Ishikawa (cell line): ENCODE measurements around the gene TLR2.

Experiments
- CEBPB ChIP-seq: IDR thresholded peaks from 2 replicates; pipeline ENCODE4 v1.6.1; 2012
- CREB1 ChIP-seq: IDR thresholded peaks from 2 replicates; pipeline ENCODE4 v1.6.1; 2012; ENCODE audit warnings: low read depth
- EGR1 ChIP-seq: IDR thresholded peaks from 2 replicates; pipeline ENCODE4 v1.6.1; 2012
- EP300 ChIP-seq: IDR thresholded peaks from 2 replicates; pipeline ENCODE4 v1.6.1; 2012; ENCODE audit warnings: borderline replicate concordance
- FOXM1 ChIP-seq: IDR thresholded peaks from 2 replicates; pipeline ENCODE4 v1.6.1; 2012; ENCODE audit warnings: low read depth, borderline replicate concordance
- MAX ChIP-seq: IDR thresholded peaks from 2 replicates; pipeline ENCODE4 v1.6.1; 2012
- NFIC ChIP-seq: IDR thresholded peaks from 2 replicates; pipeline ENCODE4 v1.6.1; 2012
- RAD21 ChIP-seq: IDR thresholded peaks from 2 replicates; pipeline ENCODE4 v1.6.1; 2012; ENCODE audit warnings: low read depth
- REST ChIP-seq: IDR thresholded peaks from 2 replicates; pipeline ENCODE4 v1.6.1; 2012; ENCODE audit warnings: low read depth, mild to moderate bottlenecking
- TAF1 ChIP-seq: IDR thresholded peaks from 2 replicates; pipeline ENCODE4 v1.6.1; 2012; ENCODE audit warnings: low read depth, mild to moderate bottlenecking
- TCF12 ChIP-seq: IDR thresholded peaks from 2 replicates; pipeline ENCODE4 v1.6.1; 2012; ENCODE audit warnings: low read depth
- TEAD4 ChIP-seq: IDR thresholded peaks from 2 replicates; pipeline ENCODE4 v1.6.1; 2012
- YY1 ChIP-seq: IDR thresholded peaks from 2 replicates; pipeline ENCODE4 v1.6.1; 2012; ENCODE audit warnings: low read depth
- ZBTB7A ChIP-seq: IDR thresholded peaks from 2 replicates; pipeline ENCODE4 v1.6.1; 2012; ENCODE audit warnings: low read depth
- TF ChIP-seq, protein P1 (sequence below): IDR thresholded peaks from 2 replicates; pipeline ENCODE4 v1.6.1; 2012

Gene TLR2

DNA sequence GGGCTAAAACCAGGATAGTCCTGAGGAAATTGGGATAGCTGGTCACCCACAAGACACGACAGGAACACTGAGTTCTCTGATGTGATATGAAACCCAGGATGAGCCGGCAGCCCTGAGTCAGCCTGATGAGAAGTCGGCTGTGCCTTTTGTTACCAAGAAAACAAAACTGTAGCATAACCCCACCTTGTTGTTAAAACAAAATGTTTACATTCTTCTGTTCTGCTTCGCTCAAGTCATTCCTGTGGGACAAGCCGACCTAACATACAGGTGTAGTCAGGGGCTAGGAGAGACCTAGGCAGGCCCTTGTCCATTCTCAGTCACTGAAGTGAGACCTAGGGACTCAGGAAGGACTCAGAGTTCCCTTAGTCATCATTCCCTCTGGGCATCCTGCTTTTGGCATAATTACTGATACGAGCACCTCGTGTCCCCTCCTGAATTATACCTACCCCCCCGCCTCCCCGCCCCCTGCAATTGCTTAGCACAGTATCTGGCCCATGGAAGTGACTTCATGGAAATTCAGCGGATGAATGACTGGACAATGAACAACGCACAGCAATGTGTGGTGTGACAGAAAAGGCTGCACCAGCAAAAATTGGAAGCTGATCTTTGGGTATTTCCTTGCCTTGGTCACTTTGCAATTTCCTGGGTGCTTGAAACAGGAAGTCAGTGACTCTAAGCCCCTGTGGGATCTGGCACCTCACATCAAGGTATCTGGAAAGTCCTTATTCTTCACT is 31.9 kb upstream of the TLR2 start:
- TF ChIP-seq MAX = no peak
- TF ChIP-seq NFIC = no peak
- TF ChIP-seq YY1 = no peak
- no peak for TF ChIP-seq FOXM1

GRCh38 chr4:153655002-153655541 is 29.0 kb upstream of the TLR2 start:
- TF ChIP-seq CEBPB (no peak), TCF12 (no peak), TEAD4 (no peak), MAX (no peak), CREB1 (no peak), EP300 (no peak), EGR1 (no peak), NFIC (no peak), TAF1 (no peak), YY1 (no peak), REST (no peak), ZBTB7A (no peak), RAD21 (no peak), FOXM1 (no peak)
- TF ChIP-seq, protein P1, sequence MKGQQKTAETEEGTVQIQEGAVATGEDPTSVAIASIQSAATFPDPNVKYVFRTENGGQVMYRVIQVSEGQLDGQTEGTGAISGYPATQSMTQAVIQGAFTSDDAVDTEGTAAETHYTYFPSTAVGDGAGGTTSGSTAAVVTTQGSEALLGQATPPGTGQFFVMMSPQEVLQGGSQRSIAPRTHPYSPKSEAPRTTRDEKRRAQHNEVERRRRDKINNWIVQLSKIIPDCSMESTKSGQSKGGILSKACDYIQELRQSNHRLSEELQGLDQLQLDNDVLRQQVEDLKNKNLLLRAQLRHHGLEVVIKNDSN = no peak

DNA sequence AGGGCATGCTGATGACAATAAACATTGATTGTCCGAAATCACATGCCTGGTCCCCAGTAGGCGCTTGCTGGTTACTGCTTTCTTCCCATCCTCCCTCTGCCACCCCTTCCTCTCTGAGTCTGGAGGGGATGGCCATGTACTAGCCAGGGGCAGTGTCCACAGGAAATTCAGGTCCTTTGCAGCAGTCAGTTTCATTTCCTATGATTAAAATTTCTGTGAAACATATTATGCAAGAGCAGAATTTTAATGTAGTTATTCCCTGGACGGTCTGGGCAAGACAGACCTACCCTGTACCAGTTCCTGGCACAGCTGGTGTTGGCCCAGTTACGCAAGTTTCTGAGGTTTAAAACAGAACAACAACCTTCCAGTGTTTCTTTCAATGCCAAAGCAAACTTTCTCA is 28.2 kb upstream of the TLR2 start:
- no peak for TF ChIP-seq CEBPB
- TF ChIP-seq EP300 = no peak
- TF ChIP-seq CREB1 = no peak
- no peak for TF ChIP-seq MAX
- no peak for TF ChIP-seq TEAD4
- TF ChIP-seq RAD21 = no peak
- TF ChIP-seq, protein P1 = no peak
- TF ChIP-seq TAF1 = no peak
- no peak for TF ChIP-seq YY1

- TF ChIP-seq, protein P1 = no peak
- TF ChIP-seq ZBTB7A (no peak), NFIC (no peak), EGR1 (no peak), CREB1 (no peak), TEAD4 (no peak), TCF12 (no peak), MAX (no peak), YY1 (no peak), REST (no peak), FOXM1 (no peak), EP300 (no peak), RAD21 (no peak), CEBPB (no peak), TAF1 (no peak)
Measured at GRCh38 chr4:153661215-153661822, 22.8 kb upstream of the TLR2 start.

DNA sequence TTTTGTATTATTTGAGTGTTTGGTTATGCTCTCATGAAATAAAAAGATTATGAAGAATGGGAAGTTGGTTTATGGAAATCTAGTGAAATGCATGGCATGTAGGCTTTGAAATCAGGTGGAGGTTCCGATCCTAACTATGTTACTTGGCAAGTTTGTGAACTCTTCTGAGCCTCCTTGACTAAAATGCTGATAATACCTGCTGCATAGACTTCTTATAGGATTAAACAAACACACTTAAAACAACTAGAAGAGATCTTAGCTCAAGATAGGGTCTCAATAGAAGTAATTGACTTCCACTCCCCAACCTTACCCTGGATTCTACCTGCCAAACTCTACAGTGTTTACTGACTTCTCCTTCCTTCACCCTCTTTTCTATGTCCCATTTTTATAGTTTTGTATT is 22.2 kb upstream of the TLR2 start:
- TF ChIP-seq, protein P1 = no peak
